ENCODE results near the gene SLC7A1.

SLC7A1 gene

DNA sequence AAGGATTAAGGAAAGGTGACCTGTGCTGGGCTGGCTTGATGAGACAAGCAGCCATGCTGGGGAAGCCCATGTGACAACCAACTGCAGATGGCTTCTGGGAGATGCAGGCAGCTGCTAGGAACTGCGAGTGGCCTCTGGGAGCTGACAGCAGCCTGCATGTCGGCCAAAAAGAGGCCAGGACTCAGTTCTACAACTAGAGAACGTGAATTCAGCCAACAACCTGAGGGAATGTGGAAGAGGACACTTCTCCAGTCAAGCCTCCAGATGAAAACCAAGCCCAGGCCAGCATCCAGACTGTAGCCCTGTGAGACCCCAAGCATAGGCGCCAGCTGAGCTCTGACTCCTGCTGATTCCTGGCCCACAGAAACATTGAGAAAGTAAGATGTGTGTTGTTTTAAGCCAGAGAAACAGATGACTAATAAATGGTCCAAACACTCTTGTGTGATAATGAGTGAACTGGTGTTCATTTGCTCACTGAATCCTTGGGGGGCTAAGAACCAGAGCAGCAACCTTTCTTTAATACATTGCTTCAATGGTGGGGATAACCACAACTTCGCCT lies 45.0 kb downstream of the SLC7A1 start:
- no peak for FAIRE-seq

DNA sequence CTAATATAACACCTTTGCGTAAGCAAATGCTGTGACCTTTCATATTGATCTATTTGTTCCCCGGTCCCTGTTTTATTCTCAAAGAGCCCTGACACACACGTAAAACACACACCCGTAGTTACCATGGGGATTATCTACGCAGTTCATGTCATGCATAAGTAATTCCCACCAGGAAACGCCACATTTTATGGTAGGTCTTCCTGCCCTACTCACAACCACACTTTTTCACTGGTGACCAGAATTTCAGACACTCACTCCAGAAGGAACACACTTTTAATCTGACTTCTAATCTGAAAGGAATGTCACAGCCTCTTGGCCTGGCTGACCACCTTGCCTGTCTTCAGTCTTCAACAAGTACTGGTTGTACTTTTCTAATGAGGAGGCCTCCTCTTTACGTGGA lies 46.8 kb downstream of the SLC7A1 start:
- FAIRE-seq: no peak

DNA sequence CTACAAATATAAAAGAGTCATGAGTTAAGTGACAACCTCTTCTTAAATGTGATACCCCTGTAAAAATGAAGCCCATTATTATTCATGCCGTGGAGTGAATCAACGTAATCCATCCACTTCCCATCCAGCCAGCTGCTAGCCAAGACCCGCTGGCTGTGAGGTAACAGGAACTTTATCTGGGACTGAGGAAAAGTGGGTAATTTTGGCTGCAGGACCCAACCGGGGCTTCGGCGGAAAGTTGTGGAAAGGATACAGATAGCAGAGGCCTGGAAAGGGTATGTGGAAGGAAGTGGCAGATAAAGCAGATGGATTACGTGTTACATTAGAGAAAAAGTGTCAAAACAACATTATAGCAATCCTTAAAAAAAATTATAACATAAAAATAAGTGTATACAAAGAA lies 48.3 kb downstream of the SLC7A1 start:
- no peak for FAIRE-seq

DNA sequence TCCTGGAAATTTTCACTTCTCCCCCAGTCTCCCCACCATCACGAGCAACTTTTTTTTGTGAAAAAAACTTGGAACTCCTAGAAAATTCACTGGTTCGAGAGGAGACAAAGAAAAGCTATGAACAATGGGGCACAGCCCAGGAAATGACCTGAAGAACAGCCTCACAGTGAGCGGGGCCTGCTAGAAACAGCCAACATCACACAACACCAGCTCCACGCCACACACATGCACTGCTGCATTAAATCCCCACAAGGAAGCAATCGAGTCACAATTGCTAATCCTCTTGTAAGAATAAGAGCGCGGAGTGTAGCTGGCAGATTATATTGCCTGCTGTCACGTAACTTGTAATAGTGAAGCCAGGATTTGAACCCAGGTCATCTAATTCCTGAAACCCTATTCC lies 48.8 kb downstream of the SLC7A1 start:
- no peak for FAIRE-seq

DNA sequence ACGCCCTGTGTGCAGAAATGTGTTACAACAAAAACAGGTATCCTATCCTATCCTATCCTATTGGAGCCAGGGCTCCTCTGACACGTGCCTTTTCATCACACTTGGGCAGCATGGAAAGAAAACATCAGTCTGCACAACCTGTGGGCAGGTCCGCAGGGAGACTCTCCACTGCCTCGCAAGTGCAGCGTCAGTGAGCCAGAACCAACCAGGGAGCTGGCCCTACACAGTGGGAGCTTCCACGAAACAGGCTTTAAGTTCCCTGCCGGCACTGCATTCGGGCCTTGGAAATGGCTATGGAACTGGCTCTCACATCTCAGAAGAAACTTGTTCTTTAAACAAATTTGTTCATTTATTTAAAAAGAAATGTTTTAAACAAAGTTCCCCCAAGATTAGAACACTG lies 49.5 kb downstream of the SLC7A1 start:
- FAIRE-seq: no peak

DNA sequence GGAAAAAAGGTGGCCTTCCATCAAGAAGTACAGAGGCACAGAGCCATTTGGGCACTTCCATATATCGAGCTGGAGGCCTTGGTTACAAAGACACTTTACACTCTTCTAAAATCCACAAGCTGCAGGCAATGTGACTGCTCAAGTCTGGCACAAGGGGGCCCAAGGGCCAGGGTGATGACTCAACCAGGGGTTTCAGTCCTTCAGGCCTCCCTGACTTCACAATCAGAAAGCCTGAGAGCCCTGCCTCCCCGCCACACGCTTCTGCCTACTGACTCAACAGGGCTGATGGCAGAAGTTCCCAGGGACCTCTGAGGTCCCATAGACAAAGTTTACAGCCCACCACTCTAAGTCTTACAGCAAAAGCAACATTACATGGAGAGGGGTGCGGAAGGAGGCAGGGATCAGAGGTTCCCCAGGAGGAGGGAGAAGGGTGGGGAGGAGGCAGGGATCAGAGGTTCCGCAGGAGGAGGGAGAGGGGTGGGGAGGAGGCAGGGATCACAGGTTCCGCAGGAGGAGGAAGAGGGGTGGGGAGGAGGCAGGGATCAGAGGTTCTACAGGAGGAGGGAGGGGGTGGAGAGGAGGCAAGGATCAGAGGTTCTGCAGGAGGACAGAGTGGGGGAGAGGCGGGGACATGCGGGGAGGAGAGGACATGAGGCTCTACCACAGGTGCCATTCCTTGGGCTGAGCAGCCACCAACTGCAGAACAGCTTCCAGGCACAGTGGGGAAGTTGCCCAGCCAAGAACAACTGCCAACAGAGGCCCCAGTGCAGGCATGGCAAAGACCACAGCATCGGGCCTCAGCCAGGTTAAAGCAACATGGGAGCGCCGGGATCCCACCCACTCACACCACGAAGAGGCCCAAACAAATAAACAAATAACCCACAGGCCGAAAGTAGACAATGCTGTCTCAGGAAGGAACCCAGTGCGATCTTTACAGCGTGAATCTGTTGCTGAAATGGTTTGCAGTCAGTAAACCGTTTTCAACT lies 52.0 kb downstream of the SLC7A1 start:
- FAIRE-seq: no peak

DNA sequence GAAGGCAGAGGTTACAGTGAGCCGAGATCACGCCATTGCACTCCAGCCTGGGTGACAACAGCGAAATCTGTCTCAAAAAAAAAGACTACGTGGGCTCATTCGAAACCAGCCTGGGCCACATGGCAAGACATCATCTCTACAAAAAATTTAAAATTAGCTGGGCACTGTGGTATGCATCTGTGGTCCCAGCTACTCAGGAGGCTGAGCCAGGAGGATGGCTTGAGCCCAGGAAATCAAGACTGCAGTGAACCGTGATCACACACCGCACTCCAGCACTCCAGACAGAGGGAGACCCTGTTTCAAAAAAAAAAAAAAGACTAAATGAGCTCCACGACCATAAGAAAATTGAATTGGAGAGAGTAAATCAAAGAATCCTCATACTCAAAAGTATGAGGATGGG lies 53.1 kb downstream of the SLC7A1 start:
- FAIRE-seq: no peak

DNA sequence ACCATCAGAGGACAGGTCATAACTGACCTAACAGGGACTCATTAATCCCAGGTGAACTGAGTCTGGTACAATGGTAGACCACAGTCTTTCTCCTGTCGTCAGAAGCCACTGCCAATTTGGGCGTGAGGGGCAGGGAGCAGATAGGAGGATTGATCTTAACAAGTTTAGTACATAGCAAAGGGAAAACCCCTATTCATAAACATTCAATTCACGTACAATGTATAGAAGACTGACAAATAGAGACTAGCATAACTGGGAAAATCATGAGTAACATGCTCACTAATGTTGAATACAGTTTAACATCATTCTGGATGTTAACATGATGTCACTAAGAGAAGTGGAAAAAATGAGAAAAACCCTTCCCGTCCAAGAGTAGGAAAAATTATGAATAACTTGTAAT lies 54.1 kb downstream of the SLC7A1 start:
- FAIRE-seq: no peak

DNA sequence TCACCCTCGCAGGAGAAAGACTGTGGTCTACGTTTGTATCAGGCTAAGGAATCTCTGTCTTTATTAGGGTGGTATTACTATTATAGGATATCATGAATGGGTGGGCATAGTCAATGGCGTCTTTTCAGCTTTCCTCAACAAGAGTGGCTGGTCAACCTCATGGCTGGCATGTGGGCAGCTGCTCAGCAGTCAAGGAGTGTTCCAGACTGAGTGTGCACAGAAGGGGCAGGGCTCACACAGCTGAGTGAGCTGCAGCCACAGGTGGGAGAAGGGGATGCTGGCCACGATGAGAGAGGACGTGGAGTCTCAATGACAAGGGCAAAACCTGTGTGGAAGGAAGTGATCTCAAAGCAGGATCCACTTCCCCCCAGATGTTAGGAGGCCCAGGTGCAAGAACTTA lies 54.7 kb downstream of the SLC7A1 start:
- no peak for FAIRE-seq

DNA sequence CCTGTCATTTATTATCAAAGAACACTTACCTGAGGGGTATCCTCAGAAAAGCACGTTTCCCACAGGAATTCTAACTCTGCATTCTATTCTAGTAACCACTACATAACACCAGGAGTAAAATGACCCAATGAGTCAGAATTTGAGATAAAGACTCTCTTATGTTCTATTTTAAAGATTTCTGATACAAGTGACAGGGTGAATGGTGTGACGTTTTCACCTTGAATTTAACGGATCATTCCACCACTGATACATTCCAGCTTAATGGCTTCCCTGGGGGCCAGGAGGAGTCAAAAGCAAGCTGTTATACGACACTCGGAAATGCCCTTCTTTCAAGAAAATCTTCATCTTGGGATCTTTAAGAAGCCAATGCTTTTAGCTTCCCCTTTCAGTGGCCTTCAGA lies 55.2 kb downstream of the SLC7A1 start:
- FAIRE-seq: no peak

DNA sequence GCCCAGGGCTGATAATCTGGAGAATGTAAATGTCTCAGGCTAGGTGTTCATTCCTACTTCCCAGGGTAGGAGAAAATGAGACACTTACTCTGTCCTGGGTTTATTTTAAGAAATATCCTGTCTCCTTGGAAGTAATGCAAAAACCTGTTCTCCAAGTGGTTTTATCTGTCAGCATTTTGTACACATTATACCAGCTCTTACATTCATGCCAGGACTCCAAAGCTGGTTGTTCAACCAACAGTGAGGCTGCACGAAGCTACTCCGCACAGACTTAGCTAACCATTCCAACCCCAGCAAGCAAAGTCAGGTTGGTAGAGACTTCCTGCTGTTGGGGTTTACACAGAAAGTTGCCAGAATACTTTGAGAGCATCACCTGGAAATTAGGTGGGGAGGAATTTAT lies 55.6 kb downstream of the SLC7A1 start:
- no peak for FAIRE-seq

DNA sequence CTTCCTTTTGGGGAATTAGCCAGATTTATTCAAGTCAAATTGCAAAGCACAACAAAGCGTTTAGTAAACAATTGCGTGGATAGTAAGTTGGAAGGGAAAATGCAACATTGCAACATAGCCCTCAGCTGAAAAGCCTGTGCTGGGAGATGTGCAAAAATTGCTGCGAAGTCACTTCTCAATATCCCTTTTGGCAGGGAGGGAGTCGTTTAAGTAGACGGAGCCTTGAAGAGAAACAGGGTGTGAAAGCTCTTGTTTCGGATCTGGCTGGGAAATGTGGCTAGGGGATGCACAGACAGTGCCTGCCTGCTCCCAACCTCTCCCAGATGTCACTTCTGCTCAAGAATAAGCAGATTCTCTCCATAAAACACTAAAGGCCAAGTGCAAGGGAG lies 56.8 kb downstream of the SLC7A1 start:
- FAIRE-seq: no peak

DNA sequence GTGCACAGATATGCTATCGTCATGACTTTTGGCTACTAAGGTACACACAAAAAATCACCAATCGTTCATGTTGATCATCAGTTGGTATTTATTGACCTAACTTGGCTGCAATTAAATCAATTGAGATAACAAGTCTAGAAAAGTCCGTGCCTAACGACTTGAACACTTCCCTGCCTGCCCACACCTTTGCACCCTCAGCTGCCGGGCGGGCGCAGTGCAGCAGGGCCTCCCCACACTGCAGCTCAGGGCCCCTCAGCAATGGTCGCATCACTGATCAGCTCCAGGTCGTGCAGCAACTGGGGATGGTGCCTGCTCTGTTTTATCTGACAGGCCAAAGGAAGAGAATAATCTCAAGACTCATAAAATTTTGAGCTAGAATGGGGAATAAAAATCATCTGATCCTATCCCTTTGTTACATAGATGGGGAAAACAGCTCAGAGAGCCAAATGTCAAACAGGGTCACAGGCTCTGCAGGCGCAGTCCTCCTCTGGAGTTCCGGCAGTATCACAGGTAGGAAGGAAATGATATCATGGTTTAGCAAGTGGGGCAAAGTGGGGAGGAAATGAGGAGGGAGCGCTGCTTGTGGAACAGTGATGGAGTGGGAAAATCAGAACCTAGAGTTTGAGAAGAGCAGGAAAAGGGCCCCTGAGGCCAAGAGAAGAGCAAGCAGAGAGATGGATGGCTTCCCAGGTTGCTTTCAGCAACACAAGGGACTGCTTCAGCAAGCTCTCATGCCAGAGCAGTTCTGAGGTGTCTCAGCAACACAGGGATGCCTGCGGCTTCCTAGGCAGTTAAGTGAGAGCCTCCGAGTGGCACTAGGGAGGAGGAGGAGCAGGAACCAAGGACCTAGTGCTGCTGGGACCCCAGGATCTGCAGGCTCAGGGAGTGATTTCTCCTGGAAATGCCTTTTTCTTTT lies 57.5 kb downstream of the SLC7A1 start:
- FAIRE-seq: no peak

DNA sequence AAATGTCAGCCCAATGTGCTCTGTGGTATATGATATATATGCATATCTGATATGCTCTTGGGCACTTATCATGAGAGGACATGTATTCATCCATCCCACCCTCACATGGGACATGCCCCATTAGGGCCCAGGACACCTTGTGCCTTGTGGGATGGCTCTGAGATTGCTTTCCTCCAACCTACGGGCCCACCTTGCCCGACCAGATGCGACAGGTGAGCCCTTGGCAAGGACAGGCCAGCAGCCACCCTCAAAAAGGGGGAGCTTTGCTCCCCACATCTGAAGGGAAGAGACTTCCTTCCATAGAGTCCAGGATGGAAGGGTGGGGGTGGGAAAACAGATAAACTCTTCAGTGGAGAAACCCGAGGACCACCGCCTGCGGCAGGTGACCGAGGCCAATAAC lies 58.6 kb downstream of the SLC7A1 start:
- FAIRE-seq: no peak

DNA sequence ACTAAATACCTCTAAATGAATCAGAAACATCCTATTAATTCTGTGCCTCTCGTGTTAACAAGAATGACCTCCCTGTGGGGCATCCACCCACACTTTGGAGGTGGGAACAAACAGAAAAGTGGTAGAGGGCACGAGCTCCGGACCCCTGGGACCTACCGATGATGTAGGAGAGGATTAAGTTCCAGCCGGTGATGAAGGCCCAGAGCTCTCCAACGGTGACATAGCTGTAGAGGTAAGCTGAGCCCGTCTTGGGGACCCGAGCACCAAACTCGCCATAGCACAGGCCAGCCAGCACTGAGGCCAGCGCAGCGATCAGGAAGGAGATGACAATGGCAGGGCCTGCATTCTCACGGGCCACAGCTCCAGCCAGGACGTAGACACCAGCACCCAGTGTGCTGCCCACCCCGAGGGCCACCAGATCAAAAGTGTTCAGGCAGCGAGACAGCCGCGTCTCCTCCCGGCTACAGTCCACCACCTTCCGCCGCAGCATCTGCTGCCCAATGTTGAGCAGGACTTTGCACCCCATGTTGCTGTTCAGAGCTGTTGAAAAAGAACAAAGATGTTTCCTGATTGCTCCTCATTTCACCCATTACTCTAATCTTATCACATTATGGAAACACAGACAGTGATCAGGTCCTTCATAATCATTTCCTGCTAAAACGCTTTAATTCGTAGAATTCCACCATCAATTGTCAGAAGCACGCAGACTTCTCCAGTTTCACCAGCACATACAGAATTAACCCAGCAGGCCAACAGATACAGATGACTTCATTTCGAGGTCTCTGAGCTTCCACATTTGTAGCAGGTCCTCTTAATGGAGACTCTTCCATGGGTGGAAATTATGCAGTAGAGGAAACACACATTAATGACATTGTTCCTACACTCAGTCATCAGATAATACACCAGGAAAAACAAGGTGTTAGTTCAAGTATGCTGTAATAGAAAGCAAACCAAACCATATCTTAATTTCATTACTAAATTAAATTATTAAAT lies 59.5 kb downstream of the SLC7A1 start:
- no peak for FAIRE-seq

DNA sequence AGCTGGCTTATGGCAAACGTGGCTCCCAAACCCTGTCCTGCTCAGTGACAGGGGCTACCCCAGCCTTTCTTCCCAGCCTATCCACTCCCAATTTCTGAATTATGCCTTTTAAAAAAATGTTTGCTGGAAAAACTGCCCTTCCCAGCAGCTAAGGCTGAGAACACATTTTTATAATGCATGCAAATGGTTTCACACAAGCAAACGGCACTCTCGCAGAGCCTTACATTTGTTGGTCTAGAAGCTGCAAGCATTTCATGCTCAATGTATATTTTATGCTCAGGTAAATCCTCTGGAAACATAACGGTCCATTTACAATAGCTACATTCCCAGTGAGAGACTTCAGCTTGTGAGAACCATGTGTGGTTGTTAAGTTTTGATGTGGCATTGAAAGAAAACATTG lies 61.4 kb downstream of the SLC7A1 start:
- no peak for FAIRE-seq

DNA sequence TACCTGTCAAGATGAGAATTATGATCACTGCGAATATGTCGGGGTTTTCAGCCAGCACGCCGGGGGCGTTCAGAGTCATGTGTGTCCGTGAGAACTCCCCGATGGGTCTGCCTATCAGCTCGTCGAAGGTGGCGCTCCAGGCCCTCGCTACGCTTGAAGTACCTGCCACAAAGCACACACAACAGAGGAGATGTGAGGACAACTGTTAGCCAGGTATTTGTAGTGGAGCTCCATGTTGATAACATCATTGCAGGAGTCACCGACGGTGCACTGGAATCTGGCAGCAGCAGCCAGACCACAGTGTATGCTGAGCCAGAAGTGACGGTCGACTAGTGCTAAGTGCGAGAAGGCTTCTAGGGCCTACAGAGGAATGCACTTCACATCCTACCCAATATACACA lies 62.7 kb downstream of the SLC7A1 start:
- FAIRE-seq: no peak

DNA sequence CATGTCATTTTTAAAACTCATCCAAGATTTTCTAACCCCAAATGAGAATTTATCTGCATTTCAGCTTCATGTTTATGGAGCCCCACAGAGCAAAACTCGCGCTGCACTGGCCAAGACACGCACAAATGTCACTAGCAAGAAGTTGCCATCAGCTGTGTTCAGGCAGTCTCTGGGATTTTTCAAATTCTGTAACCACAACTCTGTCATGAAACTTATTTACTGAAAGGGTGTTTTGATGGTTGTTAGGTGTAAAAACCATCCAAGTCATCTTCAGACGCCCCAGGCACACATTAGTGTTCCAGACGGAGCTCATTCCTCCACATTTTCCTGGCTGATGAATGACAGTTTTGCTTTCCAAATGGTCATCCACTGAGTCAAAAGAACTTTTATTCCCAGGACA lies 63.4 kb downstream of the SLC7A1 start:
- no peak for FAIRE-seq

DNA sequence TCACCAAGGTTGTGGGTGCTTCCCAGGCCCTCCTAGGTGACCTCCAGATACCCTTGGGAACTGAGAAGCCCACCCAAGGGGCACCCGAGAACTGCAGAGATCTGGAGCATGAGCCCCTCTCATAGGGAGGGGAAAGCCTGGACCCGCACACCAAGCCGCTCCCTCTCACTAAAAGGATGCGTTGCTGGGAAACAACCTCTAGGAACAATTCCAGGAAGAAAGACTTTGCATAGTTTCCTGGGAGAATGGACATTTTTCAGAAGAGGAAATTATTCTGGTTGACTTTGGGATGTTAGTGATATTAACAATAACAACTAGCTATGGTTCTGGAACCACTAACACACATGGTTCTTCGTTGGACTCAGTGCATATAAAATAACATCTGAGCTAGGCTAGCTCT lies 64.6 kb downstream of the SLC7A1 start:
- FAIRE-seq: no peak

DNA sequence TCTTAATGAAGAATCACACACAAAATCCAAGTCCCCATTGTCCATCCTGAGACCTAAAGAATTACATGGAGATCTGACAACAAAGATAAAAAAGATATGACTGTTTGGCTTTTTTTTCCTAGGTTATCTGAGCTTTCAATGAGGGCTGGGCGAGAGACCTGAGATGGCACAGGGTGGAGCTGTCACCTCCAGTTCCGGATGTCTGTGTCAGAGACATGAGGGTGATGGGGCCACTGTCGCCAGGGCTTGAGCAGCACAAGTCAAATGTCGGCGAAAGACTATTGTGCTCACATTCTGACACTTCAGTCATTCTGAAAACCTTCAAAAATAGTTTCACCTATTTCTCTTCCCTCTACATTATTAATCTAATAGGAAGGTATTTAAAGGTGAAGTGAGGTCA lies 65.7 kb downstream of the SLC7A1 start:
- FAIRE-seq: no peak

DNA sequence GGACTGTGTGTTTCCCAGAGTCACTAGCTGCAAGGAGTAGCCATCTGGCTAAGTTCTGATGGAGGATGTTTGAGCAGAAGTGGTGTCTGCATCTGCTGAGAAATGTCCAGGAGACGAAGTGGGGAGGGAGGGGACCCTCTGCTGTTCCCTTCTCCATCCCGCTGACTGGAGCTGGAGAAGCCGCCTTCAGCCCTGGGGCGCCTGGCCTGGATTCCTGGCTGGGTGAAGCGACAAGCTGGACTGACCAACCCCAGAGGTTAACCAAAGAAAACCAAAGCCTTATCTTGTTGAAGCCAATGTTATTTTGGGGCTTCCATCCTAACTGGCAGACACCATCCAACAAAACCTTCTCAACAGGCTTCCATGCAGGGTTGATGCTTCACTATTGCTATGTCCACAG lies 67.6 kb downstream of the SLC7A1 start:
- FAIRE-seq: no peak

DNA sequence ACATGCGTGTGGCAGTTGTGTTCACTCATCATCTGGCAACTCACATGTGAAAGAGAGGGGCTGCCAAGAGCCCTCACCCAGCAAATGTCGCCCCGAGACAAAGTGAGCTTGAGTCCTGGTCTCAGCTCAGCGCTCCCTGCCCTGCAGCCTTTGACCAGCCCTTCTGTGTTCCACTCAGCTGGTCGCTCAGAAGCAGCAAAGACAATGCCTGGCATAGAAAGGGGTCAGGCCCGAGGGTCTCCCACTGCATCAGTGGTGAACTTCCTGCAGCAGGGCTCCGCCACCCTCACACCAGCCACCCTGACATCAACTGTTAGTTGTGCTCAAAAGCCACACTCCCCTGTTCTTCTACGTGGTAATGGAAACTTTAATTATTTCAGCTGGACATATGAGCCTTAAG lies 68.0 kb downstream of the SLC7A1 start:
- no peak for FAIRE-seq
